ENCODE measurements around the gene ANKS3. TPM values are rescaled to one million over a fixed set of nuclear protein-coding genes. Genes with fewer than 3 reads are reported as not detected.

Gene ANKS3
- polyA plus RNA-seq, 2 of the 4 experiments (the other 2 are of a cell fraction): 22.7 to 27.1 TPM

DNA sequence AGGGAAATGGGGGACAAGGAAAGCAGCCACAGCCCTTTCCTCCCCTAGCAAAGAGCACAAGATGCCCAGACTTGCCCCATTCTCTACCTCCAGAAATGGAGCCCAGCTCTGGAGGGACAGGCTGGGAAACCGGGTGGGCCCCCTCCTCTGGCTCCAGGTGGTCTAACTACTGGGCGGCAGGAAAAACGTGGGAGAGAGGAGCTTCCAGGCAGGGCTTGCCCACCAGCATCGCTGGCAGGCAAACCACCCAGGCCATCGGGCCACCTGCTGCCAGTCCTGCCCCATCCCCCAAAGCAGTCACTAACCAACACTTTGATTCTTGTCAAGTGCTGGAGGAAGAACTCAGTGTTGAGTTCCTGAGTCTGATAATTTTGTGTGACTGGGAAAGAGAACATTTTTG is 15.6 kb downstream of the ANKS3 start:
- Histone ChIP-seq H3K4me3 (no peak overlapping the region), H3K27ac (no peak overlapping the region), H3K4me1 (no peaks in the 10 kb centered on the region), H3K9me3 (no peaks in the 10 kb centered on the region), H3K4me2 (no peak overlapping the region)
- CTCF ChIA-PET: interaction anchor here (1.3 to 4.3 kb wide), 2 partner anchors 28 to 238 kb away, joined by 3 to 15 read pairs; no protein-coding TSS in a partner anchor
- no peak for FAIRE-seq
- ATAC-seq: no peak
- TF ChIP-seq EP300 (IDR thresholded peaks at IDR 0.05) (no peak), RCOR1 (IDR thresholded peaks at IDR 0.05; ENCODE audit: low read depth, low read length) (no peak), ZNF302 (CRISPR knock-in tag; IDR thresholded peaks at IDR 0.05) (no peak), CHD2 (IDR thresholded peaks at IDR 0.05; ENCODE audit: low read length, partially characterized antibody) (no peak), ZFP36 (IDR thresholded peaks at IDR 0.05; ENCODE audit: borderline replicate concordance, partially characterized antibody) (no peak), KDM1A (IDR thresholded peaks at IDR 0.05; ENCODE audit: low read depth) (no peak), KDM5A (IDR thresholded peaks at IDR 0.05) (no peak), ZC3H11A (IDR thresholded peaks at IDR 0.05) (no peak), MAFK (IDR thresholded peaks at IDR 0.05; ENCODE audit: partially characterized antibody) (no peak), HOXB5 (CRISPR knock-in tag; IDR thresholded peaks at IDR 0.05) (no peak), EHF (CRISPR knock-in tag; IDR thresholded peaks at IDR 0.05) (no peak), ESRRA (IDR thresholded peaks at IDR 0.05; ENCODE audit: borderline replicate concordance, low read length) (no peak)
- TF ChIP-seq, protein P1, sequence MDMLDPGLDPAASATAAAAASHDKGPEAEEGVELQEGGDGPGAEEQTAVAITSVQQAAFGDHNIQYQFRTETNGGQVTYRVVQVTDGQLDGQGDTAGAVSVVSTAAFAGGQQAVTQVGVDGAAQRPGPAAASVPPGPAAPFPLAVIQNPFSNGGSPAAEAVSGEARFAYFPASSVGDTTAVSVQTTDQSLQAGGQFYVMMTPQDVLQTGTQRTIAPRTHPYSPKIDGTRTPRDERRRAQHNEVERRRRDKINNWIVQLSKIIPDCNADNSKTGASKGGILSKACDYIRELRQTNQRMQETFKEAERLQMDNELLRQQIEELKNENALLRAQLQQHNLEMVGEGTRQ (IDR thresholded peaks at IDR 0.05): no peak
- TF ChIP-seq, protein P2, sequence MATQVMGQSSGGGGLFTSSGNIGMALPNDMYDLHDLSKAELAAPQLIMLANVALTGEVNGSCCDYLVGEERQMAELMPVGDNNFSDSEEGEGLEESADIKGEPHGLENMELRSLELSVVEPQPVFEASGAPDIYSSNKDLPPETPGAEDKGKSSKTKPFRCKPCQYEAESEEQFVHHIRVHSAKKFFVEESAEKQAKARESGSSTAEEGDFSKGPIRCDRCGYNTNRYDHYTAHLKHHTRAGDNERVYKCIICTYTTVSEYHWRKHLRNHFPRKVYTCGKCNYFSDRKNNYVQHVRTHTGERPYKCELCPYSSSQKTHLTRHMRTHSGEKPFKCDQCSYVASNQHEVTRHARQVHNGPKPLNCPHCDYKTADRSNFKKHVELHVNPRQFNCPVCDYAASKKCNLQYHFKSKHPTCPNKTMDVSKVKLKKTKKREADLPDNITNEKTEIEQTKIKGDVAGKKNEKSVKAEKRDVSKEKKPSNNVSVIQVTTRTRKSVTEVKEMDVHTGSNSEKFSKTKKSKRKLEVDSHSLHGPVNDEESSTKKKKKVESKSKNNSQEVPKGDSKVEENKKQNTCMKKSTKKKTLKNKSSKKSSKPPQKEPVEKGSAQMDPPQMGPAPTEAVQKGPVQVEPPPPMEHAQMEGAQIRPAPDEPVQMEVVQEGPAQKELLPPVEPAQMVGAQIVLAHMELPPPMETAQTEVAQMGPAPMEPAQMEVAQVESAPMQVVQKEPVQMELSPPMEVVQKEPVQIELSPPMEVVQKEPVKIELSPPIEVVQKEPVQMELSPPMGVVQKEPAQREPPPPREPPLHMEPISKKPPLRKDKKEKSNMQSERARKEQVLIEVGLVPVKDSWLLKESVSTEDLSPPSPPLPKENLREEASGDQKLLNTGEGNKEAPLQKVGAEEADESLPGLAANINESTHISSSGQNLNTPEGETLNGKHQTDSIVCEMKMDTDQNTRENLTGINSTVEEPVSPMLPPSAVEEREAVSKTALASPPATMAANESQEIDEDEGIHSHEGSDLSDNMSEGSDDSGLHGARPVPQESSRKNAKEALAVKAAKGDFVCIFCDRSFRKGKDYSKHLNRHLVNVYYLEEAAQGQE (IDR thresholded peaks at IDR 0.05): no peak
- 93% methylated on average over 5 of the region's 5 CpGs for WGBS (ENCODE audit: missing lambda C conversion rate)
- DNase-seq (ENCODE audit: low read depth in 1 of 2, low spot score in 1 of 2): no peak
- POLR2A ChIA-PET: no interaction called here

DNA sequence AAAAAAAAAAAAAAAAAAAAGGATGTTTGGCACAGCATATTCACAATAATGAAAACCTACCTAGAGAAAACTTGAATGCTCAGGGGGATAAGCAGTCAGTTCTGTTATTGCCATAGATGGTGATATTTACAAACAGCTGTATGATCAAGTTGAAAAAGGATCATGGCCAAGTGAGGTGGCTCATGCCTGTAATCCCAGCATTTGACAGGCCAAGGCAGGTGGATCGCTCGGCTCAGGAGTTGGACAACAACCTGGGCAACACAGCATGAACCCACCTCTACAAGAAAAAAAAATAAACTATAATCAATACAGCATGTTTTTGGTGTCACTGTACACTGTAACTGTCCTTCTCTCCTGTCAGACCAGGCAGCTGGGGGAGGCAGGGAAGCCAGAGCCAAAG is 19.1 kb downstream of the ANKS3 start:
- WGBS (ENCODE audit: missing lambda C conversion rate): 97% methylated on average over 2 of the region's 2 CpGs
- no peaks in the 10 kb centered on the region for H3K9me3 ChIP-seq
- H3K4me3 ChIP-seq: no peak overlapping the region
- ChIA-PET POLR2A (no interaction called here), CTCF (interaction anchor here (0.7 to 4.3 kb wide), 3 partner anchors 8 to 241 kb away, joined by 3 to 15 read pairs (median 4); no protein-coding TSS in a partner anchor)
- H3K4me2 ChIP-seq: no peak overlapping the region
- H3K27ac ChIP-seq: no peak overlapping the region
- FAIRE-seq: no peak
- H3K4me1 ChIP-seq: no peaks in the 10 kb centered on the region
- no peak for DNase-seq (ENCODE audit: low read depth in 1 of 2, low spot score in 1 of 2)
- ATAC-seq: no peak
- TF ChIP-seq, protein P3, sequence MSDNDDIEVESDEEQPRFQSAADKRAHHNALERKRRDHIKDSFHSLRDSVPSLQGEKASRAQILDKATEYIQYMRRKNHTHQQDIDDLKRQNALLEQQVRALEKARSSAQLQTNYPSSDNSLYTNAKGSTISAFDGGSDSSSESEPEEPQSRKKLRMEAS (IDR thresholded peaks at IDR 0.05): no peak
- TF ChIP-seq HEYL (CRISPR knock-in tag; IDR thresholded peaks at IDR 0.05) (no peak), NPAS2 (CRISPR knock-in tag; IDR thresholded peaks at IDR 0.05; ENCODE audit: borderline replicate concordance) (no peak), KDM5A (IDR thresholded peaks at IDR 0.05) (no peak), ZNF302 (CRISPR knock-in tag; IDR thresholded peaks at IDR 0.05) (no peak), POLR2A (IDR thresholded peaks at IDR 0.05; ENCODE audit: low read length) (no peak), NFE2L2 (conservative IDR thresholded peaks at IDR 0.05; ENCODE audit: low read length) (no peak), POLR2AphosphoS2 (conservative IDR thresholded peaks at IDR 0.05; ENCODE audit: low read length) (no peak), NR3C1 (IDR thresholded peaks at IDR 0.05) (no peak), CHD4 (IDR thresholded peaks at IDR 0.05; ENCODE audit: borderline replicate concordance) (no peak), GATA3 (IDR thresholded peaks at IDR 0.05; ENCODE audit: borderline replicate concordance) (no peak), MAZ (IDR thresholded peaks at IDR 0.05; ENCODE audit: borderline replicate concordance, low read depth, low read length) (no peak)
- TF ChIP-seq, protein P4, sequence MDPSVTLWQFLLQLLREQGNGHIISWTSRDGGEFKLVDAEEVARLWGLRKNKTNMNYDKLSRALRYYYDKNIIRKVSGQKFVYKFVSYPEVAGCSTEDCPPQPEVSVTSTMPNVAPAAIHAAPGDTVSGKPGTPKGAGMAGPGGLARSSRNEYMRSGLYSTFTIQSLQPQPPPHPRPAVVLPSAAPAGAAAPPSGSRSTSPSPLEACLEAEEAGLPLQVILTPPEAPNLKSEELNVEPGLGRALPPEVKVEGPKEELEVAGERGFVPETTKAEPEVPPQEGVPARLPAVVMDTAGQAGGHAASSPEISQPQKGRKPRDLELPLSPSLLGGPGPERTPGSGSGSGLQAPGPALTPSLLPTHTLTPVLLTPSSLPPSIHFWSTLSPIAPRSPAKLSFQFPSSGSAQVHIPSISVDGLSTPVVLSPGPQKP (IDR thresholded peaks at IDR 0.05; ENCODE audit: low read depth, low read length): no peak
- TF ChIP-seq, protein P2 (IDR thresholded peaks at IDR 0.05): no peak
- TF ChIP-seq, protein P5, sequence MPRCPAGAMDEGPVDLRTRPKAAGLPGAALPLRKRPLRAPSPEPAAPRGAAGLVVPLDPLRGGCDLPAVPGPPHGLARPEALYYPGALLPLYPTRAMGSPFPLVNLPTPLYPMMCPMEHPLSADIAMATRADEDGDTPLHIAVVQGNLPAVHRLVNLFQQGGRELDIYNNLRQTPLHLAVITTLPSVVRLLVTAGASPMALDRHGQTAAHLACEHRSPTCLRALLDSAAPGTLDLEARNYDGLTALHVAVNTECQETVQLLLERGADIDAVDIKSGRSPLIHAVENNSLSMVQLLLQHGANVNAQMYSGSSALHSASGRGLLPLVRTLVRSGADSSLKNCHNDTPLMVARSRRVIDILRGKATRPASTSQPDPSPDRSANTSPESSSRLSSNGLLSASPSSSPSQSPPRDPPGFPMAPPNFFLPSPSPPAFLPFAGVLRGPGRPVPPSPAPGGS (IDR thresholded peaks at IDR 0.05): no peak

Measured in A549 (cell line).